Measurements from ENCODE around the gene ERC1. TPM values are rescaled to one million over a fixed set of nuclear protein-coding genes. Genes with fewer than 3 reads are reported as not detected.
"Not testable (repeated sequence)": the region's sequence is repeated elsewhere in the genome, so short reads cannot be mapped to it uniquely, and the experiment has no call there.

The ERC1 gene
- total and polyA plus RNA-seq, 2 of the 4 experiments (the other 2 are of a cell fraction): 11.6 to 25.6 TPM

DNA sequence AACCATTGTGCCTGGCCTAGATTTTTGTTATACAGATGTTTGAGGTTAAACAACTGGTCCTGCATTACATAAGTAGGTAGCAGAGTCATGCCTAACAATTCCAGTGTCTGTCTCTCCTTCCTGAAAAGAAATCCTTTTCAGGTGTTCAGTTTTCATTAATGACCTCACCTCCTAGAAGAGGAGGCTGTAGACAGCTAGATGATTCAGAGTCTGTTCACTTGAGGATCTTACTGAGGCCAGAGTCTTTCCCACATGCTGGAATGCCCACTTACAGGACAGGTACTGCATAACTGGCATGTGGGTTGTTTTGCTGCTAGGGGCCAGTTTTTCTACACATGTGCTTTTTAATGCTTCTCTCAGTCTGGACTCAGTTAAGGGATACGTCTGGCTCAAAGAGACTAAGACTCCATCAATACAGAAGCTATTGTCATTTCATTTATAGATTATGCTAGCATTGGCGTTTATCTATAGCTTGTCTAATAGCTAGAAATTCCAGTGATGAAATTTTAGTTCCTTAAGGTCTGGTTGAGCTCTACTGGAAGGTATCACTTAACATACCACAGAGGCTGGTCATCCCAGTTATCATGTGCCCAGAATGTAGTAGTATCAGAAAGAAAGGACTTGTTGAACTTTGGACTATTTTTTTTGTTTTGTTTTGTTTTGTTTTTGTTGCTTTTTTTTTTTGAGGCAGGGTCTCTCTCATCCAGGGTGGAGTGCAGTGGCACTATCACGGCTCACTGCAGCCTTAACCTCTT is 206.4 kb downstream of the ERC1 start:
- ATAC-seq (ENCODE audit: low read depth) (peak; percentile 53), DNase-seq (peak; percentile 57)
- no peak overlapping the region for H2BK20ac ChIP-seq (ENCODE audit: low read depth, low read length)
- H4K20me1 ChIP-seq (ENCODE audit: insufficient read depth, low read length): no peaks in the 10 kb centered on the region
- WGBS, 2 experiments (ENCODE audit: extremely low coverage in 2 of 2, insufficient read length in 1 of 2): no CpG with 5 or more reads among the region's 3 CpGs
- H3K36me3 ChIP-seq (ENCODE audit: control insufficient read depth, insufficient read depth, low read length): peaks cover 3% of the 10 kb centered on the region
- no peaks in the 10 kb centered on the region for H3K27me3 ChIP-seq (ENCODE audit: control insufficient read depth, insufficient read depth, low read length)
- peaks cover 4% of the 10 kb centered on the region for H3K4me1 ChIP-seq (ENCODE audit: control insufficient read depth, insufficient read depth, low read length)
- POLR2A ChIA-PET (ENCODE audit: unreplicated experiment): no interaction called here
- TF ChIP-seq, protein P1, sequence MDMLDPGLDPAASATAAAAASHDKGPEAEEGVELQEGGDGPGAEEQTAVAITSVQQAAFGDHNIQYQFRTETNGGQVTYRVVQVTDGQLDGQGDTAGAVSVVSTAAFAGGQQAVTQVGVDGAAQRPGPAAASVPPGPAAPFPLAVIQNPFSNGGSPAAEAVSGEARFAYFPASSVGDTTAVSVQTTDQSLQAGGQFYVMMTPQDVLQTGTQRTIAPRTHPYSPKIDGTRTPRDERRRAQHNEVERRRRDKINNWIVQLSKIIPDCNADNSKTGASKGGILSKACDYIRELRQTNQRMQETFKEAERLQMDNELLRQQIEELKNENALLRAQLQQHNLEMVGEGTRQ (IDR thresholded peaks at IDR 0.05; ENCODE audit: low read depth, low read length): no peak
- TF ChIP-seq BHLHE40 (IDR thresholded peaks at IDR 0.05; ENCODE audit: low read depth, low read length): peak; percentile 29; the same call in 1 of the 2 replicates
- no TSS peak for BruUV-seq (replicated peaks)
- peak overlapping the region; percentile 2; the same call in 1 of the 2 replicates for H3K23ac ChIP-seq (ENCODE audit: low read depth, low read length)
- in situ Hi-C loops (cut with MboI; ENCODE audit: low sequenced_read_pairs): no loop called here
- no peak overlapping the region for H3K27ac ChIP-seq (ENCODE audit: insufficient read depth, low read length)
- H4K91ac ChIP-seq (ENCODE audit: insufficient read depth, low read depth, low read length): no peak overlapping the region
- no peak overlapping the region for H3K56ac ChIP-seq (ENCODE audit: extremely low read depth, insufficient read depth, low read length)
- no peak overlapping the region for H3K4me2 ChIP-seq (ENCODE audit: low read depth, low read length)
- peaks cover 3 to 12% of the 10 kb centered on the region in 2 experiments; a peak in 3 of 4 replicates for H3K79me1 ChIP-seq (ENCODE audit: low read depth in 1 of 2, low read length in 2 of 2)
- no peak overlapping the region for H2AK9ac ChIP-seq (replicated peaks; ENCODE audit: low read depth, low read length, poor library complexity)
- intact Hi-C loops (cut with micrococcal nuclease): no loop called here
- H4K5ac ChIP-seq (ENCODE audit: low read depth, low read length): no peak overlapping the region
- no peaks in the 10 kb centered on the region for H3K9me1 ChIP-seq (ENCODE audit: insufficient read depth, low read length)
- H2AFZ ChIP-seq (replicated peaks; ENCODE audit: low read length, poor library complexity): no peak overlapping the region
- H4K8ac ChIP-seq (ENCODE audit: low read depth in 2 of 2, low read length in 2 of 2): no peak overlapping the region
- H3K4ac ChIP-seq (ENCODE audit: low read depth, low read length): no peak overlapping the region; the same call in 1 of the 2 replicates
- peak overlapping the region; percentile 40 for H2BK5ac ChIP-seq (ENCODE audit: low read depth, low read length, poor library complexity, severe bottlenecking)
- H2BK15ac ChIP-seq (ENCODE audit: low read depth, low read length): no peak overlapping the region
- H2BK120ac ChIP-seq (ENCODE audit: low read depth, low read length): no peak overlapping the region
- no peak overlapping the region for H3K4me3 ChIP-seq (ENCODE audit: insufficient read depth, low read depth, low read length)
- no peak overlapping the region for H2AK5ac ChIP-seq (ENCODE audit: low read depth, low read length)
- H3K9me3 ChIP-seq (ENCODE audit: control insufficient read depth, insufficient read depth, low read length): peaks cover 2% of the 10 kb centered on the region; the same call in 1 of the 2 replicates
- H3K14ac ChIP-seq (replicated peaks; ENCODE audit: low read depth, low read length): 0 out of 2 replicates have a peak overlapping the region, but pooled peaks have one; percentile 5
- no peak overlapping the region for H3K9ac ChIP-seq (ENCODE audit: low read depth, low read length)
- CTCF ChIA-PET: interaction anchor here (0.6 to 0.9 kb wide), 3 partner anchors 10 to 632 kb away, joined by 3 to 8 read pairs (median 4); no protein-coding TSS in a partner anchor
- no peak overlapping the region for H3K18ac ChIP-seq (ENCODE audit: low read depth, low read length)
- dilution Hi-C loops (cut with HindIII; ENCODE audit: low sequenced_read_pairs, unreplicated experiment): no loop called here

DNA sequence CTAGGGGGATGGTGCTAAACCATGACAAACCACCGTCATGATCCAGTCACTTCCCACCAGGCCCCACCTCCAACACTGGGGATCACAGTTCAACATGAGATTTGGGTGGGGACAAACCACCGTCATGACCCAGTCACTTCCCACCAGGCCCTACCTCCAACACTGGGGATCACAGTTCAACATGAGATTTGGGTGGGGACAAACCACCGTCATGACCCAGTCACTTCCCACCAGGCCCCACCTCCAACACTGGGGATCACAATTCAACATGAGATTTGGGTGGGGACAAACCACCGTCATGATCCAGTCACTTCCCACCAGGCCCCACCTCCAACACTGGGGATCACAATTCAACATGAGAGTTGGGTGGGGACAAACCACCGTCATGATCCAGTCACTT is 207.8 kb downstream of the ERC1 start:
- H3K27ac ChIP-seq (ENCODE audit: insufficient read depth, low read length); H3K9me3 ChIP-seq (ENCODE audit: control insufficient read depth, insufficient read depth, low read length); H3K18ac ChIP-seq (ENCODE audit: low read depth, low read length); H4K5ac ChIP-seq (ENCODE audit: low read depth, low read length); H3K4me2 ChIP-seq (ENCODE audit: low read depth, low read length); H3K23ac ChIP-seq (ENCODE audit: low read depth, low read length); H3K27me3 ChIP-seq (ENCODE audit: control insufficient read depth, insufficient read depth, low read length); H3K36me3 ChIP-seq (ENCODE audit: control insufficient read depth, insufficient read depth, low read length); in situ Hi-C loops (cut with MboI; ENCODE audit: low sequenced_read_pairs); H2BK120ac ChIP-seq (ENCODE audit: low read depth, low read length); H4K8ac ChIP-seq (ENCODE audit: low read depth in 2 of 2, low read length in 2 of 2); H3K9ac ChIP-seq (ENCODE audit: low read depth, low read length); H3K4me1 ChIP-seq (ENCODE audit: control insufficient read depth, insufficient read depth, low read length); H2BK15ac ChIP-seq (ENCODE audit: low read depth, low read length); H2BK5ac ChIP-seq (ENCODE audit: low read depth, low read length, poor library complexity, severe bottlenecking); H4K91ac ChIP-seq (ENCODE audit: insufficient read depth, low read depth, low read length); H3K9me1 ChIP-seq (ENCODE audit: insufficient read depth, low read length); ATAC-seq (ENCODE audit: low read depth); H3K56ac ChIP-seq (ENCODE audit: extremely low read depth, insufficient read depth, low read length); POLR2A ChIA-PET (ENCODE audit: unreplicated experiment); H2BK20ac ChIP-seq (ENCODE audit: low read depth, low read length); H3K4me3 ChIP-seq (ENCODE audit: insufficient read depth, low read depth, low read length); H4K20me1 ChIP-seq (ENCODE audit: insufficient read depth, low read length); H2AK5ac ChIP-seq (ENCODE audit: low read depth, low read length); DNase-seq; intact Hi-C loops (cut with micrococcal nuclease); H2AK9ac ChIP-seq (replicated peaks; ENCODE audit: low read depth, low read length, poor library complexity); dilution Hi-C loops (cut with HindIII; ENCODE audit: low sequenced_read_pairs, unreplicated experiment); H3K4ac ChIP-seq (ENCODE audit: low read depth, low read length); H2AFZ ChIP-seq (replicated peaks; ENCODE audit: low read length, poor library complexity); H3K14ac ChIP-seq (replicated peaks; ENCODE audit: low read depth, low read length); BruUV-seq (replicated peaks): not testable (repeated sequence)
- WGBS, 2 experiments (ENCODE audit: extremely low coverage in 2 of 2, insufficient read length in 1 of 2): no CpG with 5 or more reads among the region's 5 CpGs
- CTCF ChIA-PET: interaction anchor here (0.6 kb wide), 1 partner anchor 56 kb away, joined by 3 read pairs; no protein-coding TSS in a partner anchor
- peaks cover 5 to 10% of the 10 kb centered on the region in 2 experiments; a peak in 3 of 4 replicates for H3K79me1 ChIP-seq (ENCODE audit: low read depth in 1 of 2, low read length in 2 of 2)
